SU-DHL-6 (cell line): ENCODE results near the gene PASD1.
"Not testable (repeated sequence)": the region's sequence is repeated elsewhere in the genome, so short reads cannot be mapped to it uniquely, and the experiment has no call there.

Experiments
- H2AFZ ChIP-seq: fragments of 200-600 bp; sonication (generic); 2 replicates; pipeline ENCODE4 v1.6.1; 2014; ENCODE audit warnings: low read depth, mild to moderate bottlenecking, moderate library complexity, mixed read lengths, antibody characterized with exemption, low read length; ENCODE audit not compliant: severe bottlenecking
- H3F3A ChIP-seq: fragments of 200-600 bp; shearing (Covaris generic); 2 replicates; pipeline ENCODE4 v1.6.0; 2016; ENCODE audit warnings: antibody characterized with exemption, mild to moderate bottlenecking; ENCODE audit not compliant: insufficient read depth
- H3K27ac ChIP-seq: fragments of 200-600 bp; sonication (generic); 2 replicates; pipeline ENCODE4 v1.5.1; 2016; ENCODE audit warnings: low read depth, mild to moderate bottlenecking, low read length, moderate library complexity, mixed read lengths
- H3K27me3 ChIP-seq: fragments of 200-600 bp; sonication (generic), shearing (Covaris generic); 2 replicates; pipeline ENCODE4 v1.6.0; 2014; ENCODE audit warnings: mild to moderate bottlenecking, low read length
- H3K36me3 ChIP-seq: fragments of 200-600 bp; sonication (generic); 2 replicates; pipeline ENCODE4 v1.6.1; 2014; ENCODE audit warnings: mild to moderate bottlenecking, low read length, mixed read lengths
- H3K4me2 ChIP-seq: fragments of 300-600, 200-600 bp; shearing (Covaris generic), sonication (generic); 2 replicates; pipeline ENCODE4 v1.6.0; 2014; ENCODE audit warnings: low read length, low read depth, mild to moderate bottlenecking; ENCODE audit not compliant: poor library complexity, severe bottlenecking
- H3K4me3 ChIP-seq: fragments of 200-600 bp; sonication (generic); 2 replicates; pipeline ENCODE4 v1.5.1; 2014; ENCODE audit warnings: antibody characterized with exemption, low read length, mild to moderate bottlenecking, mixed read lengths; ENCODE audit not compliant: insufficient read depth, poor library complexity, severe bottlenecking
- H3K79me2 ChIP-seq: fragments of 200-600 bp; sonication (generic); 2 replicates; pipeline ENCODE4 v1.6.1; 2014; ENCODE audit warnings: mild to moderate bottlenecking, low read length, moderate library complexity; ENCODE audit not compliant: insufficient read depth
- H3K9ac ChIP-seq: fragments of 200-600 bp; sonication (generic); 2 replicates; pipeline ENCODE4 v1.7.0; 2014; ENCODE audit warnings: mild to moderate bottlenecking, low read length
- H3K9me2 ChIP-seq: fragments of 200-600 bp; sonication (generic); replicated peaks from 2 replicates; pipeline ENCODE4 v1.6.1; 2014; ENCODE audit warnings: low read length; ENCODE audit not compliant: insufficient read depth
- H3K9me3 ChIP-seq: fragments of 200-600 bp; sonication (generic); 2 replicates; pipeline ENCODE4 v1.6.1; 2014; ENCODE audit warnings: low read length, mixed read lengths; ENCODE audit not compliant: insufficient read depth
- H4K20me1 ChIP-seq: fragments of 200-600 bp; sonication (generic); 2 replicates; pipeline ENCODE4 v1.6.1; 2014; ENCODE audit warnings: low read depth, mild to moderate bottlenecking, antibody characterized with exemption, low read length, moderate library complexity, mixed read lengths
- CTCF ChIP-seq: fragments of 200-600 bp; sonication (generic); IDR thresholded peaks from one replicate; pipeline ENCODE4 v1.5.1; 2017; ENCODE audit warnings: antibody characterized with exemption, mild to moderate bottlenecking, low read length, moderate library complexity; ENCODE audit not compliant: insufficient read depth, poor library complexity, severe bottlenecking
- EZH2phosphoT487 ChIP-seq: fragments of 200-600 bp; sonication (generic), shearing (Covaris generic); conservative IDR thresholded peaks from 2 replicates; pipeline ENCODE4 v1.6.1; 2018; ENCODE audit warnings: mild to moderate bottlenecking, antibody characterized with exemption, low read length, moderate library complexity, mixed read lengths

The PASD1 gene

GRCh38 chrX:151694121-151694520 is 130.6 kb downstream of the PASD1 start:
- no peak overlapping the region for H3K4me3 ChIP-seq
- no peak overlapping the region for H3K9ac ChIP-seq
- no peaks in the 10 kb centered on the region for H3K9me2 ChIP-seq
- TF ChIP-seq CTCF = no peak
- no peak for TF ChIP-seq EZH2phosphoT487
- H4K20me1 ChIP-seq = no peaks in the 10 kb centered on the region
- H3K27me3 ChIP-seq = no peaks in the 10 kb centered on the region
- H3K9me3 ChIP-seq = no peaks in the 10 kb centered on the region
- H3K79me2 ChIP-seq = no peaks in the 10 kb centered on the region
- no peak overlapping the region for H3K4me2 ChIP-seq
- H3K27ac ChIP-seq = no peak overlapping the region
- no peak overlapping the region for H2AFZ ChIP-seq
- H3F3A ChIP-seq = no peaks in the 10 kb centered on the region
- no peaks in the 10 kb centered on the region for H3K36me3 ChIP-seq

DNA sequence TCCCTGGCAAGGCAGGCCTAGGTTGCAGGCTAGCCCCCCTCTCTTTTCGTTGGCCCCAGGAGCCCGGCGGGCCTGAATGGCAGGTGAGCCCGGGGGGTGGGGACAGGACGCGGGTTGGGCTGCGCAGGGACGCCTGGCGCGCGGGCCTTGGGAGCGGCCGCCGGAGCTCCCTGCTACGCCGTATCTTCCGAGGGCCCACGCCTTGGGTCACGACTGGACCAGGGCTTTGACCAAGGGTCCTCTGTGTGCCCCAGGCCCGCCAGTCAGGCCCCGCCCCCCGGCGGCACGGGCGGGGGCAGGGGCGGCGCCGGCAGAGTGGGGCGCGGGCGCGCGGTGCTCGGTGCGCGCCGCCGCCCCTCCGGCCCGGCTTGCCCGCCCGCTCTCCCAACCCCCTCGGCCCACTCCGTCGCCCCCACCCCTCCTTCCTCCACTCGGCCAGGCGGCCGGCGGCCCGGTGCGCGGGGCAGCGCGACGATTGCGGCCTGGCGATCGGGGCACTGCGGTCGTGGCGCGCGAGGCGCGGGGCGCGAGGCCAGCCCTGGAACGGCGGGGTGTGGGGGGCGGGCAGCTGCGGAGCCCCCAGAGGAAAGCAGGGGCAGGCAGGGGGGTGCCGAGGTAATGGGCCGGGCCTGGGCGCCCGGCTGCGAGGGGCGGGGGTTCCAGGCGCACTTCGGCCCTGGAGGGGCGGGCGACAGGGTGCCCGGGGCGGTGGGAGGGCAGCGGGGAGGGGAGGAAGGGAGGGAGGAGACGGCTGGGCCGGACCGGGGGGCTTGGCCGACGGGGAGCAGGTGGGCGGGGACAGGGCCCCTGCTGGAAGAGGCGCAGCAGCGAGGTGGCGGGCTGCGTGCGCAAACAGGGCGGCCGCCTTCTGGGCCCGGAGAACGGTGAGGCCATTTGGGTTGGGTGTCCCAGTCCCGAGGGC is 131.4 kb downstream of the PASD1 start, which contains the start of gene PRRG3:
TSS of gene PRRG3 (plus strand) at position 798 of the 922 bp plus-strand sequence. CDS start 3,357 bp downstream, outside the sequence.
- no peak within 1 kb of the TSS for H3K9ac ChIP-seq
- no peaks in the 10 kb centered on the region for H3K79me2 ChIP-seq
- H3K4me2 ChIP-seq = no peak within 1 kb of the TSS
- H3K36me3 ChIP-seq = no peaks in the 10 kb centered on the region
- no peak within 1 kb of the TSS for H2AFZ ChIP-seq
- H3K27me3 ChIP-seq = no peaks in the 10 kb centered on the region
- no peaks in the 10 kb centered on the region for H3F3A ChIP-seq
- no peaks in the 10 kb centered on the region for H3K9me3 ChIP-seq
- no peak for TF ChIP-seq EZH2phosphoT487
- TF ChIP-seq CTCF = no peak
- no peaks in the 10 kb centered on the region for H3K9me2 ChIP-seq
- no peaks in the 10 kb centered on the region for H4K20me1 ChIP-seq
- H3K27ac ChIP-seq = no peak within 1 kb of the TSS
- no peak within 1 kb of the TSS for H3K4me3 ChIP-seq

GRCh38 chrX:151695583-151696340 is 132.3 kb downstream of the PASD1 start:
- Histone ChIP-seq H3K79me2 (no peaks in the 10 kb centered on the region), H3K27me3 (no peaks in the 10 kb centered on the region), H2AFZ (no peak overlapping the region), H3K9me3 (no peaks in the 10 kb centered on the region), H3K9ac (no peak overlapping the region), H3K4me2 (no peak overlapping the region), H3K9me2 (no peaks in the 10 kb centered on the region), H3K4me3 (no peak overlapping the region), H4K20me1 (no peaks in the 10 kb centered on the region), H3F3A (no peaks in the 10 kb centered on the region), H3K36me3 (no peaks in the 10 kb centered on the region), H3K27ac (no peak overlapping the region)
- TF ChIP-seq EZH2phosphoT487 = no peak

DNA sequence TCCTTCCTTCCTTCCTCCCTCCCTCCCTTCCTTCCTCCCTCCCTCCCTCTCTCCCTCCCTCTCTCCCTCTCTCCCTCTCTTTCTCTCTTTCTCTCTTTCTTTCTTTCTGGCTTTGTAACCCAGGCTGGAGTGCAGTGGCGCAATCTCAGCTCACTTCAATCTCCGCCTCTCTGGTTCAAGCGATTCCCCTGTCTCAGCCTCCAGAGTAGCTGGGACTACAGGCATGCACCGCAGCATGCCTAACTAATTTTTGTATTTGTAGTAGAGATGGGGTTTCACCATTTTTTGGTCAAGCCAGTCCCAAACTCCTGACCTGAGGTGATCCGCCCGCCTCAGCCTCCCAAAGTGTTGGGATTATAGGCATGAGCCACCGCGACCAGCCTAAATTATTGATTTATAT is 133.6 kb downstream of the PASD1 start:
- H3K9me3 ChIP-seq, H4K20me1 ChIP-seq, H3F3A ChIP-seq, H3K4me2 ChIP-seq, H3K27me3 ChIP-seq, H3K4me3 ChIP-seq, H2AFZ ChIP-seq, H3K9ac ChIP-seq, H3K79me2 ChIP-seq, H3K36me3 ChIP-seq, H3K27ac ChIP-seq, H3K9me2 ChIP-seq: not testable (repeated sequence)
